ENCODE data around the gene SMIM30.

SMIM30 gene

GRCh38 chr7:113143486-113144257 lies 25.3 kb upstream of the SMIM30 start:
- H3K36me3 ChIP-seq (ENCODE audit: insufficient read depth, insufficient read length, low read length): no peaks in the 10 kb centered on the region
- TF ChIP-seq YY1 (IDR thresholded peaks at IDR 0.05; ENCODE audit: insufficient read depth, insufficient read length): no peak
- TF ChIP-seq SUZ12 (IDR thresholded peaks at IDR 0.05; ENCODE audit: extremely low read depth, insufficient read depth, insufficient read length): no peak
- no peak for TF ChIP-seq ZNF274 (IDR thresholded peaks at IDR 0.05; ENCODE audit: low read depth, low read length)
- no peak for DNase-seq (ENCODE audit: low read depth, low spot score)
- H3K9ac ChIP-seq (ENCODE audit: insufficient read length, low read depth): no peak overlapping the region
- H3K9me3 ChIP-seq (ENCODE audit: insufficient read depth, low read length): no peaks in the 10 kb centered on the region
- no peaks in the 10 kb centered on the region for H3K4me1 ChIP-seq (ENCODE audit: insufficient read depth, insufficient read length)
- H3K27me3 ChIP-seq (ENCODE audit: insufficient read depth, insufficient read length): no peaks in the 10 kb centered on the region
- H3K4me3 ChIP-seq (ENCODE audit: insufficient read length, low read depth): no peak overlapping the region

- Histone ChIP-seq H3K4me1 (ENCODE audit: insufficient read depth, insufficient read length) (no peaks in the 10 kb centered on the region), H3K36me3 (ENCODE audit: insufficient read depth, insufficient read length, low read length) (no peaks in the 10 kb centered on the region), H3K4me3 (ENCODE audit: insufficient read length, low read depth) (no peak overlapping the region), H3K27me3 (ENCODE audit: insufficient read depth, insufficient read length) (no peaks in the 10 kb centered on the region), H3K9ac (ENCODE audit: insufficient read length, low read depth) (no peak overlapping the region), H3K9me3 (ENCODE audit: insufficient read depth, low read length) (no peaks in the 10 kb centered on the region)
- no peak for TF ChIP-seq YY1 (IDR thresholded peaks at IDR 0.05; ENCODE audit: insufficient read depth, insufficient read length)
- TF ChIP-seq ZNF274 (IDR thresholded peaks at IDR 0.05; ENCODE audit: low read depth, low read length): no peak
- no peak for TF ChIP-seq SUZ12 (IDR thresholded peaks at IDR 0.05; ENCODE audit: extremely low read depth, insufficient read depth, insufficient read length)
- DNase-seq (ENCODE audit: low read depth, low spot score): no peak
Measured at GRCh38 chr7:113142385-113143119, 24.2 kb upstream of the SMIM30 start.

DNA sequence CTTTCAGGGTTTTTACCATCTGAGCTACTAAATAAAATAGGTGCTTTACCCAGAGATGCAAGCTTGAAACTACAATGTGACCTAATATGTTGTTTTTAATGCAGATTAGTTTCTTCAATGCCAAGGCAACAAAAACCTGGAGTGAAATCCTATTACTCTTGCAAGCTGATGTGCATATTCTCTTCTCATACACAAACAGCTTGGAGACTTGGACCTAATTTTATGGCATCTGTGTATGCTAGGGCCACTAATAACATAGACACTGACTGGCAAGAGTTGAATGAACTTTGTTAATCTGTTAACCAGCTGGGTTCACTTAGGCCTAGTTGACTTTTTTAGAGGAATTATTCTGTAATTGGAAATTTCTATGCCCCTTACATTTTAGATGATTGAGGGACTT lies 23.4 kb upstream of the SMIM30 start:
- no peak overlapping the region for H3K9ac ChIP-seq (ENCODE audit: insufficient read length, low read depth)
- H3K27me3 ChIP-seq (ENCODE audit: insufficient read depth, insufficient read length): no peaks in the 10 kb centered on the region
- no peak for DNase-seq (ENCODE audit: low read depth, low spot score)
- H3K4me3 ChIP-seq (ENCODE audit: insufficient read length, low read depth): no peak overlapping the region
- no peak for TF ChIP-seq ZNF274 (IDR thresholded peaks at IDR 0.05; ENCODE audit: low read depth, low read length)
- no peak for TF ChIP-seq YY1 (IDR thresholded peaks at IDR 0.05; ENCODE audit: insufficient read depth, insufficient read length)
- TF ChIP-seq SUZ12 (IDR thresholded peaks at IDR 0.05; ENCODE audit: extremely low read depth, insufficient read depth, insufficient read length): no peak
- H3K4me1 ChIP-seq (ENCODE audit: insufficient read depth, insufficient read length): no peaks in the 10 kb centered on the region
- H3K36me3 ChIP-seq (ENCODE audit: insufficient read depth, insufficient read length, low read length): no peaks in the 10 kb centered on the region
- no peaks in the 10 kb centered on the region for H3K9me3 ChIP-seq (ENCODE audit: insufficient read depth, low read length)

- H3K4me1 ChIP-seq (ENCODE audit: insufficient read depth, insufficient read length): no peaks in the 10 kb centered on the region
Measured at GRCh38 chr7:113140956-113141355, 22.6 kb upstream of the SMIM30 start.

DNA sequence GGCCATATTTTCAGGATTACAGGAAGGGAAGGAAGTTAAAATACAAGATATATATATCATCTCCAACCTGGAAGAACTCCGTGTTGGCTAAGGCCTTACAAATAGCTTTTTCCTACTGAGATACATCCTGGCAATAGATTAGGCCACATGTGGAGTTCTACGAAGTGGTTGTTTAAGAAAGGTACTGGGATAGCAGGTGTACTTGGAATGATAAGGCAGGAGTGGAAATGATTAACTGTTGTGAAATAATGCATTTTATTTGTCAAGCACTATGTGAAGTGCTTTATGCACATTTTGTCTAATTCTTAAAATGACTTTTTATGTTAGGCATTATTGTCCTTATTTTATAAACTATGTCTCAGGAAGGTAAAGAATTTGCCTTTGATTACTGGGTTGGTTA lies 18.9 kb upstream of the SMIM30 start:
- no peaks in the 10 kb centered on the region for H3K27me3 ChIP-seq (ENCODE audit: insufficient read depth, insufficient read length)
- no peak overlapping the region for H3K9ac ChIP-seq (ENCODE audit: insufficient read length, low read depth)
- H3K4me3 ChIP-seq (ENCODE audit: insufficient read length, low read depth): no peak overlapping the region
- no peaks in the 10 kb centered on the region for H3K4me1 ChIP-seq (ENCODE audit: insufficient read depth, insufficient read length)
- H3K36me3 ChIP-seq (ENCODE audit: insufficient read depth, insufficient read length, low read length): no peaks in the 10 kb centered on the region
- H3K9me3 ChIP-seq (ENCODE audit: insufficient read depth, low read length): no peaks in the 10 kb centered on the region
- no peak for DNase-seq (ENCODE audit: low read depth, low spot score)
- TF ChIP-seq SUZ12 (IDR thresholded peaks at IDR 0.05; ENCODE audit: extremely low read depth, insufficient read depth, insufficient read length) (no peak), YY1 (IDR thresholded peaks at IDR 0.05; ENCODE audit: insufficient read depth, insufficient read length) (no peak), ZNF274 (IDR thresholded peaks at IDR 0.05; ENCODE audit: low read depth, low read length) (no peak)

More at GRCh38 chr7:113140956-113141355, 22.6 kb upstream of the SMIM30 start:
- H3K9ac ChIP-seq (ENCODE audit: insufficient read length, low read depth): no peak overlapping the region
- no peak for TF ChIP-seq ZNF274 (IDR thresholded peaks at IDR 0.05; ENCODE audit: low read depth, low read length)
- no peak for TF ChIP-seq YY1 (IDR thresholded peaks at IDR 0.05; ENCODE audit: insufficient read depth, insufficient read length)
- no peak for TF ChIP-seq SUZ12 (IDR thresholded peaks at IDR 0.05; ENCODE audit: extremely low read depth, insufficient read depth, insufficient read length)
- no peaks in the 10 kb centered on the region for H3K9me3 ChIP-seq (ENCODE audit: insufficient read depth, low read length)
- no peak for DNase-seq (ENCODE audit: low read depth, low spot score)
- no peak overlapping the region for H3K4me3 ChIP-seq (ENCODE audit: insufficient read length, low read depth)
- no peaks in the 10 kb centered on the region for H3K27me3 ChIP-seq (ENCODE audit: insufficient read depth, insufficient read length)
- H3K36me3 ChIP-seq (ENCODE audit: insufficient read depth, insufficient read length, low read length): no peaks in the 10 kb centered on the region

GRCh38 chr7:113134025-113134424 lies 15.7 kb upstream of the SMIM30 start:
- TF ChIP-seq YY1 (IDR thresholded peaks at IDR 0.05; ENCODE audit: insufficient read depth, insufficient read length): no peak
- TF ChIP-seq ZNF274 (IDR thresholded peaks at IDR 0.05; ENCODE audit: low read depth, low read length): no peak
- no peak for TF ChIP-seq SUZ12 (IDR thresholded peaks at IDR 0.05; ENCODE audit: extremely low read depth, insufficient read depth, insufficient read length)
- Histone ChIP-seq H3K4me3 (ENCODE audit: insufficient read length, low read depth) (no peak overlapping the region), H3K9ac (ENCODE audit: insufficient read length, low read depth) (no peak overlapping the region), H3K9me3 (ENCODE audit: insufficient read depth, low read length) (no peaks in the 10 kb centered on the region), H3K27me3 (ENCODE audit: insufficient read depth, insufficient read length) (no peaks in the 10 kb centered on the region), H3K36me3 (ENCODE audit: insufficient read depth, insufficient read length, low read length) (no peaks in the 10 kb centered on the region), H3K4me1 (ENCODE audit: insufficient read depth, insufficient read length) (no peaks in the 10 kb centered on the region)
- DNase-seq (ENCODE audit: low read depth, low spot score): no peak

- H3K36me3 ChIP-seq (ENCODE audit: insufficient read depth, insufficient read length, low read length): no peaks in the 10 kb centered on the region
- TF ChIP-seq ZNF274 (IDR thresholded peaks at IDR 0.05; ENCODE audit: low read depth, low read length): no peak
- TF ChIP-seq SUZ12 (IDR thresholded peaks at IDR 0.05; ENCODE audit: extremely low read depth, insufficient read depth, insufficient read length): no peak
- no peak for TF ChIP-seq YY1 (IDR thresholded peaks at IDR 0.05; ENCODE audit: insufficient read depth, insufficient read length)
- H3K4me3 ChIP-seq (ENCODE audit: insufficient read length, low read depth): no peak overlapping the region
- H3K9me3 ChIP-seq (ENCODE audit: insufficient read depth, low read length): no peaks in the 10 kb centered on the region
- no peaks in the 10 kb centered on the region for H3K4me1 ChIP-seq (ENCODE audit: insufficient read depth, insufficient read length)
- no peaks in the 10 kb centered on the region for H3K27me3 ChIP-seq (ENCODE audit: insufficient read depth, insufficient read length)
- no peak overlapping the region for H3K9ac ChIP-seq (ENCODE audit: insufficient read length, low read depth)
- no peak for DNase-seq (ENCODE audit: low read depth, low spot score)
Measured at GRCh38 chr7:113131367-113131766, 13.0 kb upstream of the SMIM30 start.
